ENCODE measurements around the gene IL31RA.

Gene IL31RA

DNA sequence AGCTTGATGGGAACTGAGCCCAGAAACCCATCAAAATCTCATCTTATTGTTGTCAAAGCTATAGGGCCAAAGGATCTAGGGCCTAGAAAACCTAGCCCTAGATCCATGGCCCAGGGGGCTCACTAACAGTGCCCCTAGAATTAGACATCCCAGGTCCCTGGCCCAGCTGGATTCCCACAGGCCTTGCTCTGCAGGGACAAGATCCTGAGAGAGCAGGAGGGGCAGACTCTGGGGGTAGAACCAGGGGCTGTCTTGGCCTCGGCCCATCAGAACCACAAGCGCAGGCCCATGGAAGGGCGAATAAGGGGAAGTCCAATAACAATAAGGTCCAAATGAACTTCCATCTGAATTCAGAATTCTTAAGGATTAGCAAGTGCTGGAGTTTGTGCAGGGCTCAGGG is 74.0 kb downstream of the IL31RA start:
- H2AFZ ChIP-seq (ENCODE audit: low read length), result no peak overlapping the region
- TF ChIP-seq, protein P1, sequence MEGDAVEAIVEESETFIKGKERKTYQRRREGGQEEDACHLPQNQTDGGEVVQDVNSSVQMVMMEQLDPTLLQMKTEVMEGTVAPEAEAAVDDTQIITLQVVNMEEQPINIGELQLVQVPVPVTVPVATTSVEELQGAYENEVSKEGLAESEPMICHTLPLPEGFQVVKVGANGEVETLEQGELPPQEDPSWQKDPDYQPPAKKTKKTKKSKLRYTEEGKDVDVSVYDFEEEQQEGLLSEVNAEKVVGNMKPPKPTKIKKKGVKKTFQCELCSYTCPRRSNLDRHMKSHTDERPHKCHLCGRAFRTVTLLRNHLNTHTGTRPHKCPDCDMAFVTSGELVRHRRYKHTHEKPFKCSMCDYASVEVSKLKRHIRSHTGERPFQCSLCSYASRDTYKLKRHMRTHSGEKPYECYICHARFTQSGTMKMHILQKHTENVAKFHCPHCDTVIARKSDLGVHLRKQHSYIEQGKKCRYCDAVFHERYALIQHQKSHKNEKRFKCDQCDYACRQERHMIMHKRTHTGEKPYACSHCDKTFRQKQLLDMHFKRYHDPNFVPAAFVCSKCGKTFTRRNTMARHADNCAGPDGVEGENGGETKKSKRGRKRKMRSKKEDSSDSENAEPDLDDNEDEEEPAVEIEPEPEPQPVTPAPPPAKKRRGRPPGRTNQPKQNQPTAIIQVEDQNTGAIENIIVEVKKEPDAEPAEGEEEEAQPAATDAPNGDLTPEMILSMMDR (conservative IDR thresholded peaks at IDR 0.05; ENCODE audit: low read length), result no peak
- no peak for TF ChIP-seq EZH2phosphoT487 (IDR thresholded peaks at IDR 0.05; ENCODE audit: borderline replicate concordance)
- H3K79me2 ChIP-seq (ENCODE audit: insufficient read depth, low read length), result no peaks in the 10 kb centered on the region
- H4K20me1 ChIP-seq (ENCODE audit: insufficient read depth, low read length, poor library complexity, severe bottlenecking), result no peaks in the 10 kb centered on the region
- H3K9ac ChIP-seq (ENCODE audit: low read depth, low read length, poor library complexity, severe bottlenecking), result no peak overlapping the region
- no peaks in the 10 kb centered on the region for H3K27me3 ChIP-seq (ENCODE audit: insufficient read depth, low read length, poor library complexity, severe bottlenecking)
- no peaks in the 10 kb centered on the region for H3K36me3 ChIP-seq (ENCODE audit: insufficient read depth, low read length)
- H3K4me2 ChIP-seq (ENCODE audit: low read depth, low read length, poor library complexity, severe bottlenecking), result no peak overlapping the region
- no peaks in the 10 kb centered on the region for H3F3A ChIP-seq (ENCODE audit: low read depth)
- no peaks in the 10 kb centered on the region for H3K9me2 ChIP-seq (replicated peaks; ENCODE audit: low read depth, low read length)
- no peaks in the 10 kb centered on the region for H3K9me3 ChIP-seq (ENCODE audit: insufficient read depth, low read depth, low read length)
- H3K4me3 ChIP-seq (ENCODE audit: low read length, poor library complexity, severe bottlenecking), result no peak overlapping the region
- peaks cover 3% of the 10 kb centered on the region for H3K4me1 ChIP-seq (ENCODE audit: insufficient read depth, low read length, poor library complexity, severe bottlenecking)

DNA sequence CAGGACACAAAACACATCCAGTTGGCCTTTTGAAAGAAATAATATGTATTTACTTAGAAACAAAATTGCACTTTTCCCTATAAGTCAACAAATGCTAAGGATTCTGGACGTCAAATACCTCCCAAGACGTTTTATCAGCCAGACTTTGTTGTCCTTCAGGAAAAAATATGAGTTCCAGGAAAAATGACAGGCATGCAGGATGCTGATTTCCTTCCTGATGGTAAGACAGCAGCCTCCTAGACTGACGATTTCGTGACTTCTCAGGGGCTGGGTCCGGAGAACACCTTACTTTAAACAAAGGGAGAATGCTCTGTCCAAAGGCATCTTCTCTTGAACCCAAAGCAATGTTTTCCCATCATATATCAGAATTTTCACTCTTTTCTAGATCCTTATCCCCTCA is 74.6 kb downstream of the IL31RA start:
- TF ChIP-seq EZH2phosphoT487 (IDR thresholded peaks at IDR 0.05; ENCODE audit: borderline replicate concordance), result no peak
- TF ChIP-seq, protein P1 (conservative IDR thresholded peaks at IDR 0.05; ENCODE audit: low read length), result no peak

DNA sequence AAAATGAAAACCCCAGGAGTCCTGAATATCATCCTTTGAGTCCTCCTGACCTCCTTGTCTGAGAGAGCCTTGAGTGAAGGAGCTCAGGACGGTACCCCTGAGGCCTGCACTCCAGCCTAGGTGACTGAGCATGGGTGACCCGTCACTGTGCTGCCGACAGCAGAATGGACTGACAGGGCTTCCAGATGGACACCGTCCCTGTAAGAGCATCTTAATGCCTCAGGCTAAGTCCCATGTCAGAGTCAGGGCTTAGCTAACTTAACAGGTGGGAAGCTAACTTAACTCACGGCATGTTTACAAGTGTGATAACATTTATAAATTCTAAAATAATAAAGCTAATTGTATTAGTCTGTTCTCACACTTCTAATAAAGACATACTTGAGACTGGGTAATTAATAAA is 75.3 kb downstream of the IL31RA start:
- Histone ChIP-seq H3F3A (ENCODE audit: low read depth) (no peaks in the 10 kb centered on the region), H3K9ac (ENCODE audit: low read depth, low read length, poor library complexity, severe bottlenecking) (no peak overlapping the region)

More for the DNA sequence above, 74.6 kb downstream of the IL31RA start:
- H3K79me2 ChIP-seq (ENCODE audit: insufficient read depth, low read length), result no peaks in the 10 kb centered on the region
- no peak overlapping the region for H3K9ac ChIP-seq (ENCODE audit: low read depth, low read length, poor library complexity, severe bottlenecking)
- no peaks in the 10 kb centered on the region for H3K36me3 ChIP-seq (ENCODE audit: insufficient read depth, low read length)
- H4K20me1 ChIP-seq (ENCODE audit: insufficient read depth, low read length, poor library complexity, severe bottlenecking), result no peaks in the 10 kb centered on the region
- no peaks in the 10 kb centered on the region for H3K27me3 ChIP-seq (ENCODE audit: insufficient read depth, low read length, poor library complexity, severe bottlenecking)
- no peaks in the 10 kb centered on the region for H3K9me3 ChIP-seq (ENCODE audit: insufficient read depth, low read depth, low read length)
- H3K4me3 ChIP-seq (ENCODE audit: low read length, poor library complexity, severe bottlenecking), result no peak overlapping the region
- no peaks in the 10 kb centered on the region for H3K9me2 ChIP-seq (replicated peaks; ENCODE audit: low read depth, low read length)
- H2AFZ ChIP-seq (ENCODE audit: low read length), result no peak overlapping the region
- H3F3A ChIP-seq (ENCODE audit: low read depth), result no peaks in the 10 kb centered on the region
- no peak overlapping the region for H3K4me2 ChIP-seq (ENCODE audit: low read depth, low read length, poor library complexity, severe bottlenecking)
- H3K4me1 ChIP-seq (ENCODE audit: insufficient read depth, low read length, poor library complexity, severe bottlenecking), result peaks cover 3% of the 10 kb centered on the region

More for the DNA sequence above, 75.3 kb downstream of the IL31RA start:
- no peak for TF ChIP-seq EZH2phosphoT487 (IDR thresholded peaks at IDR 0.05; ENCODE audit: borderline replicate concordance)
- TF ChIP-seq, protein P1 (conservative IDR thresholded peaks at IDR 0.05; ENCODE audit: low read length), result no peak
- Histone ChIP-seq H3K36me3 (ENCODE audit: insufficient read depth, low read length) (no peaks in the 10 kb centered on the region), H3K9me3 (ENCODE audit: insufficient read depth, low read depth, low read length) (no peaks in the 10 kb centered on the region), H3K27me3 (ENCODE audit: insufficient read depth, low read length, poor library complexity, severe bottlenecking) (no peaks in the 10 kb centered on the region), H3K9me2 (replicated peaks; ENCODE audit: low read depth, low read length) (no peaks in the 10 kb centered on the region), H3K4me1 (ENCODE audit: insufficient read depth, low read length, poor library complexity, severe bottlenecking) (peaks cover 3% of the 10 kb centered on the region), H3K4me3 (ENCODE audit: low read length, poor library complexity, severe bottlenecking) (no peak overlapping the region), H3K4me2 (ENCODE audit: low read depth, low read length, poor library complexity, severe bottlenecking) (no peak overlapping the region), H2AFZ (ENCODE audit: low read length) (no peak overlapping the region), H4K20me1 (ENCODE audit: insufficient read depth, low read length, poor library complexity, severe bottlenecking) (no peaks in the 10 kb centered on the region), H3K79me2 (ENCODE audit: insufficient read depth, low read length) (no peaks in the 10 kb centered on the region)
